GM18526 (cell line): Measurements from ENCODE around the gene STARD4.

Source experiments
- POLR2A ChIP-seq: IDR thresholded peaks from 3 replicates; pipeline ENCODE4 v1.6.1; 2011; ENCODE audit not compliant: insufficient read length; ENCODE audit errors: extremely low read depth

Gene STARD4

GRCh38 chr5:111461934-111462333, 50.4 kb downstream of the STARD4 start:
- no peak for TF ChIP-seq POLR2A

- no peak for TF ChIP-seq POLR2A
Observed at GRCh38 chr5:111461255-111461671, 51.1 kb downstream of the STARD4 start.

GRCh38 chr5:111454776-111455175, 57.6 kb downstream of the STARD4 start:
- TF ChIP-seq POLR2A = no peak

- TF ChIP-seq POLR2A = no peak
Observed at GRCh38 chr5:111454198-111454622, 58.1 kb downstream of the STARD4 start.

GRCh38 chr5:111453747-111454146, 58.6 kb downstream of the STARD4 start:
- no peak for TF ChIP-seq POLR2A

GRCh38 chr5:111453295-111453694, 59.0 kb downstream of the STARD4 start:
- TF ChIP-seq POLR2A = no peak

GRCh38 chr5:111447822-111448221, 64.5 kb downstream of the STARD4 start:
- TF ChIP-seq POLR2A = no peak

GRCh38 chr5:111447099-111447498, 65.2 kb downstream of the STARD4 start:
- TF ChIP-seq POLR2A = no peak
